Activated naive CD8-positive, alpha-beta T cell treated with anti-CD3 and anti-CD28 coated beads, Interleukin-2, amount 50 U/mL, for 24 hours (primary cell): Measurements from ENCODE around the gene SUMO3.

Experiments
- ATAC-seq: fragments of 150-1000 bp; cut with Tn5 transposase; one replicate; pipeline ENCODE4 v1.10.0; 2021
- DNase-seq: peaks from one replicate; pipeline ENCODE4 v3.0.0; 2021
- H3K27ac Mint-ChIP-seq: one replicate; pipeline ENCODE4 v1.8.0; 2021; ENCODE audit warnings: mild to moderate bottlenecking, mixed read lengths
- H3K27me3 Mint-ChIP-seq: one replicate; pipeline ENCODE4 v1.8.0; 2021; ENCODE audit warnings: mixed read lengths
- H3K36me3 Mint-ChIP-seq: one replicate; pipeline ENCODE4 v1.8.0; 2021; ENCODE audit warnings: low read depth, mixed read lengths
- H3K4me1 Mint-ChIP-seq: one replicate; pipeline ENCODE4 v1.8.0; 2021; ENCODE audit warnings: mixed read lengths
- H3K4me3 Mint-ChIP-seq: one replicate; pipeline ENCODE4 v1.8.0; 2021; ENCODE audit warnings: mild to moderate bottlenecking, moderate library complexity, mixed read lengths
- H3K9me3 Mint-ChIP-seq: one replicate; pipeline ENCODE4 v1.8.0; 2021; ENCODE audit warnings: mixed read lengths

Gene SUMO3

GRCh38 chr21:44822484-44823178 lies 4.8 kb upstream of the SUMO3 start:
- Mint-ChIP-seq H3K36me3 (peaks cover 6% of the 10 kb centered on the region), H3K27ac (no peak overlapping the region), H3K4me1 (no peaks in the 10 kb centered on the region), H3K4me3 (no peak overlapping the region), H3K27me3 (peaks cover 2% of the 10 kb centered on the region), H3K9me3 (peaks cover 23% of the 10 kb centered on the region)
- DNase-seq: no peak
- ATAC-seq: no peak

- H3K9me3 Mint-ChIP-seq: peaks cover 17% of the 10 kb centered on the region
- peaks cover 5% of the 10 kb centered on the region for H3K36me3 Mint-ChIP-seq
- H3K4me1 Mint-ChIP-seq: peaks cover 11% of the 10 kb centered on the region
- no peak overlapping the region for H3K27ac Mint-ChIP-seq
- H3K4me3 Mint-ChIP-seq: no peak overlapping the region
- ATAC-seq: no peak
- no peak for DNase-seq
- H3K27me3 Mint-ChIP-seq: peaks cover 2% of the 10 kb centered on the region
These were observed 3.0 kb upstream of the SUMO3 start for GRCh38 chr21:44820851-44821250.

DNA sequence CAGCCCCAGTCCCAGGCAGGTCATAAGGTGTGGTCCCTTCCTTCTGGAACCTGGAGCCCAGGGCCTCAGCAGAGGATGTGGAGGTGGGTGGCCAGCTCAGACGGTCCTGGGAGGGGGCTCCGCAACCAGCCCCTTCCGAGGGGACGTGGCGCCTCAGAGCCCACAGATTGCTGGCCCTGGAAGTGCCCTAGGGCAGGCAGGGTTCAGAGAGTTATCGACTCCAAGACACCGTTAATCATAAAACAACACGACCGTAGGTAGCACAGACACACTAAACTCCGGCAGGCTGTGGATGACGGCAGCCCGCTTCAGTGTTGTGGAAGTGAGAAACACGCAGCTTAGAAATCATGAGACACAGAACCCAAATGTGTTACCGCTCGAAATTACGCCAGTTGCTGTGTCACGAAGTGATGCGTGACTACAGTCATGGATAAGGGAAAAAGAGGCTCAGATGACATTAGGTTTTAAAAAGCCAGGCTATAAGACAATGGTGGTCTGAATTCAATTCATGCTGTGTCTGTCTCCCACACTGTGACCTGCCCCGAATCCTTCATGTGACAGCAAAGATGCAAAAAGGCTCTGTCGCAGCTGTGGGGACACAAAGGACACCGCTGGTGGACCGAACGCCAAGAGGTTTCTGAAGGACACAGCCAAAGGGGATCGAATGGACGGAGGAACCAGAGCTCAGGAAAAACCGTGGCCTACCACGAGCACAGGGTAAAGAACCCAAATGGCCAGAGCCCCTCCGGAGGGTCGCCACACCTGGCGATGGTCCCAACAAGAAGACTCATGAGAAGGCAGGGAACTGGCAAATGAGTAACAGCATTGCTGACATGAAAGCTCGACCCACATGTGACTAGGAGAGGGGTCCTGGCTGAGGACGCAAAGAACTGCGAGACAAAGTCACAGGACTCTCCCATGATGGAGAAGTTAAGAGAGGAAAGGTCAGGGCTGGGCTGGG lies 1.7 kb upstream of the SUMO3 start:
- peaks cover 2% of the 10 kb centered on the region for H3K27me3 Mint-ChIP-seq
- no peak for ATAC-seq

DNA sequence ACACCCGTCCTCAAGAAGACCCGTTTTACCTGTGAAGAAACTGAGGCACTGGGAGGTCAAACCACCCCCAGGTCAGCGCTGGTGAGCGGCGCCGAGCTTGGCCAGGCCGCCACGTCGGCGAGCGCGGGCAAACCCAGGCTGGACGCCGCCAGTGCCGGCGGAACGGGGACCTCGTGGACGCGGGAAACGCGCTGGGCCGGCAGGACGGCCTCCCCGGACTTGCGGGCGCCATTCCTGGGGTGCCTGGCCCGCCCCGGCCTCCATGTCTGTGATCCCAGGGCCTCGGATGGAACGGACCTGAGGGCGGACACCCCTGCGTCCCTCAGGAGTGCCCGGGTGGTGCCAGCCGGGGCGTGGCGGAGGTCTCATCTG lies 764 bp upstream of the SUMO3 start:
- Mint-ChIP-seq H3K4me1 (peaks cover 15% of the 10 kb centered on the region), H3K27me3 (peaks cover 2% of the 10 kb centered on the region), H3K27ac (no peak overlapping the region), H3K9me3 (peaks cover 14% of the 10 kb centered on the region), H3K4me3 (peak overlapping the region; percentile 63), H3K36me3 (peaks cover 3% of the 10 kb centered on the region)
- ATAC-seq (no peak), DNase-seq (no peak)

More for the DNA sequence above, 1.7 kb upstream of the SUMO3 start:
- Mint-ChIP-seq H3K9me3 (peaks cover 17% of the 10 kb centered on the region), H3K36me3 (peaks cover 5% of the 10 kb centered on the region), H3K4me1 (peaks cover 15% of the 10 kb centered on the region), H3K4me3 (peak overlapping the region; percentile 63), H3K27ac (peak overlapping the region; percentile 64)
- no peak for DNase-seq

GRCh38 chr21:44817506-44817880 lies 369 bp downstream of the SUMO3 start:
- Mint-ChIP-seq H3K27ac (no peak overlapping the region), H3K27me3 (peaks cover 2% of the 10 kb centered on the region), H3K9me3 (peaks cover 3% of the 10 kb centered on the region), H3K36me3 (peaks cover 2% of the 10 kb centered on the region), H3K4me1 (peaks cover 15% of the 10 kb centered on the region), H3K4me3 (peak overlapping the region; percentile 71)
- peak; percentile 72 for ATAC-seq
- DNase-seq: peak; percentile 96

DNA sequence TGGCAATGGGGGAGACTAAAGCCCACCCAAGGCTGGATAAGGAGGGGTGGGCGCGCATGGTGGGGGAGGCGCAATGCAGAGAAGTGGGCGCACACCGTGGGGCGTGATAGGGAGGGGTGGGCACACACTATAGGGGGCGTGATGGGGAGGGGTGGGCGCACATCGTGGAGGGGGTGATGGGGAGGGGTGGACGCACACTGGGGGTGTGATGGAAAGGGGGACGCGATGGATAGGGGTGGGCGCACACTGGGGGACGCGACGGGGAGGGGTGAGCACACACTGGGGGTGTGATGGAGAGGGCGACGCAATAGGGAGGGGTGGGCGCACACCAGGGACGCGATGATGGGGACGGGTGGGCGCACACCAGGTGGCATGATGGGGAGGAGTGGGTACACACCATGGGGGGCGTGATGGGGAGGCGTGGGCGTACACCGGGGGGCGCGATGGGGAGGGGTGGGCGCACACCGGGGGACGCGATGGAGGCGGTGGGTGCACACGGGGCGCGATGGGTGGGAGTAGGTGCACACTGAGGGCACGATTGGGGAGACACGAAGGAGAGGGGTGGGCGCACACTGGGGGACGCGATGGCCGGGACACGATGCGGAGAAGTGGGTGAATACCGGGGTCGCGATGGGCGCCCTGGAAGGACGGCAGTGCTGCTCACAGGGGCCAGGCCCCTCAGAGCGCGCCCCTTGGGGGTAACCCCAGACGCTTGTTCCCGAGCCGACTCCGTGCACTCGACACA lies 929 bp downstream of the SUMO3 start:
- no peaks in the 10 kb centered on the region for H3K9me3 Mint-ChIP-seq
- no peak for ATAC-seq
- peaks cover 2% of the 10 kb centered on the region for H3K36me3 Mint-ChIP-seq
- peaks cover 2% of the 10 kb centered on the region for H3K27me3 Mint-ChIP-seq
- peaks cover 15% of the 10 kb centered on the region for H3K4me1 Mint-ChIP-seq
- H3K4me3 Mint-ChIP-seq: peak overlapping the region; percentile 75
- H3K27ac Mint-ChIP-seq: no peak overlapping the region
- DNase-seq: no peak

- peaks cover 2% of the 10 kb centered on the region for H3K27me3 Mint-ChIP-seq
- peaks cover 15% of the 10 kb centered on the region for H3K4me1 Mint-ChIP-seq
- ATAC-seq (no peak), DNase-seq (no peak)
- H3K36me3 Mint-ChIP-seq: peaks cover 6% of the 10 kb centered on the region
- H3K4me3 Mint-ChIP-seq: peak overlapping the region; percentile 75
- H3K9me3 Mint-ChIP-seq: no peaks in the 10 kb centered on the region
- H3K27ac Mint-ChIP-seq: peak overlapping the region; percentile 15
These were observed 1.8 kb downstream of the SUMO3 start for GRCh38 chr21:44815852-44816628.

DNA sequence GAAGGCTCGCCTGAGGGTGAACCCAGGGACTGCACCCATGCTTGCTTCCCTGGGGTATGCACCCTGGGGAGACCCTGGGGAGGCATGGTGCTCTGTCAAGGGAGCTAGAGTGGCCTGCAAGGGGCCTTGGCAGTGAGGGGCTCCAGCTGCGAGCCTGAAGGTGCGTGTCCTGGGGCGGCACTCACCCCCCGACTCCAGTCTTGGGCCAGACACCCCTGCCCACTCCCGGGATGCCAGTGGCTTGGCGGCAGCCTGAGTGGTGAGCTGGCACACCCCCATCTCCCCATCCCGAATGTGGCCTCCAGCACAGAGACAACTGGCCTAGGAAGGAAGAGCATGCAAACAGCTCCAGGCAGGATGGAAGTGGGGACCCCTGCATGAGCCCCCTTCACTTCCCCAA lies 2.6 kb downstream of the SUMO3 start:
- DNase-seq (no peak), ATAC-seq (no peak)
- Mint-ChIP-seq H3K9me3 (no peaks in the 10 kb centered on the region), H3K4me3 (no peak overlapping the region), H3K27ac (no peak overlapping the region), H3K27me3 (peaks cover under 1% of the 10 kb centered on the region), H3K36me3 (peaks cover 8% of the 10 kb centered on the region), H3K4me1 (peaks cover 16% of the 10 kb centered on the region)

- no peak overlapping the region for H3K4me3 Mint-ChIP-seq
- H3K9me3 Mint-ChIP-seq: no peaks in the 10 kb centered on the region
- H3K36me3 Mint-ChIP-seq: peaks cover 13% of the 10 kb centered on the region
- no peaks in the 10 kb centered on the region for H3K27me3 Mint-ChIP-seq
- DNase-seq: no peak
- peaks cover 16% of the 10 kb centered on the region for H3K4me1 Mint-ChIP-seq
- ATAC-seq: no peak
- no peak overlapping the region for H3K27ac Mint-ChIP-seq
These were observed 3.3 kb downstream of the SUMO3 start for GRCh38 chr21:44814498-44815023.

- ATAC-seq: no peak
- H3K4me1 Mint-ChIP-seq: peaks cover 16% of the 10 kb centered on the region
- H3K9me3 Mint-ChIP-seq: no peaks in the 10 kb centered on the region
- H3K27ac Mint-ChIP-seq: no peak overlapping the region
- no peaks in the 10 kb centered on the region for H3K27me3 Mint-ChIP-seq
- no peak for DNase-seq
- peaks cover 20% of the 10 kb centered on the region for H3K36me3 Mint-ChIP-seq
- H3K4me3 Mint-ChIP-seq: no peak overlapping the region
These were observed 4.1 kb downstream of the SUMO3 start for GRCh38 chr21:44813727-44814126.

- H3K27me3 Mint-ChIP-seq: no peaks in the 10 kb centered on the region
- peaks cover 20% of the 10 kb centered on the region for H3K36me3 Mint-ChIP-seq
- peaks cover 16% of the 10 kb centered on the region for H3K4me1 Mint-ChIP-seq
- no peaks in the 10 kb centered on the region for H3K9me3 Mint-ChIP-seq
- no peak overlapping the region for H3K27ac Mint-ChIP-seq
- no peak overlapping the region for H3K4me3 Mint-ChIP-seq
- DNase-seq: no peak
- no peak for ATAC-seq
These were observed 4.7 kb downstream of the SUMO3 start for GRCh38 chr21:44813149-44813548.

GRCh38 chr21:44812640-44813039 lies 5.2 kb downstream of the SUMO3 start:
- ATAC-seq: no peak
- Mint-ChIP-seq H3K27ac (no peak overlapping the region), H3K27me3 (no peaks in the 10 kb centered on the region), H3K9me3 (no peaks in the 10 kb centered on the region), H3K4me1 (peaks cover 16% of the 10 kb centered on the region), H3K4me3 (no peak overlapping the region), H3K36me3 (peaks cover 20% of the 10 kb centered on the region)
- no peak for DNase-seq

GRCh38 chr21:44810779-44811178 lies 7.1 kb downstream of the SUMO3 start:
- Mint-ChIP-seq H3K4me3 (no peak overlapping the region), H3K36me3 (peaks cover 26% of the 10 kb centered on the region), H3K9me3 (no peaks in the 10 kb centered on the region), H3K27me3 (no peaks in the 10 kb centered on the region), H3K27ac (no peak overlapping the region), H3K4me1 (peaks cover 7% of the 10 kb centered on the region)
- no peak for DNase-seq
- ATAC-seq: no peak

DNA sequence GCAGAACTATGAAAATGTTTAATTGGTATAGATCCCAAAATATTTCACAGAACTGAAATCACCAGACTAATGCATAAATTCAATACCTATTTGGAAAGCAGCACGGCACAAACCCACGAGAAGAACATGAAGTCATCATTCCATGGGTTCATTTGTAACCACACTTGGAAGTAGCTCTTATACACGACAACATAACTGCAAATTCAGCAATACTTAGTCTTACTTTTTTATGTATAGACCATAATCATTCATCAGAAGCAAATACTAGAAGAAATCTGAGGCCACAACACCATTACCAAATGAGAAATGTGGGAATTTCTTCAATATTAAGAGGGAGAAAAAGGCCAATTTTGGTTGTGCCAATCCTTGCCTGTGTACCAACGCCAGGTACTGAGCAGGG lies 12.0 kb downstream of the SUMO3 start:
- H3K9me3 Mint-ChIP-seq: no peaks in the 10 kb centered on the region
- H3K36me3 Mint-ChIP-seq: peaks cover 51% of the 10 kb centered on the region
- H3K27me3 Mint-ChIP-seq: no peaks in the 10 kb centered on the region
- H3K4me3 Mint-ChIP-seq: no peak overlapping the region
- ATAC-seq (no peak), DNase-seq (no peak)
- no peak overlapping the region for H3K27ac Mint-ChIP-seq
- peaks cover 29% of the 10 kb centered on the region for H3K4me1 Mint-ChIP-seq
